RPMI8226 (cell line): ENCODE measurements around the gene SMC2.

Experiments
- DNase-seq: peaks from one replicate; pipeline ENCODE4 v3.0.0-alpha.2; 2015

Gene SMC2

DNA sequence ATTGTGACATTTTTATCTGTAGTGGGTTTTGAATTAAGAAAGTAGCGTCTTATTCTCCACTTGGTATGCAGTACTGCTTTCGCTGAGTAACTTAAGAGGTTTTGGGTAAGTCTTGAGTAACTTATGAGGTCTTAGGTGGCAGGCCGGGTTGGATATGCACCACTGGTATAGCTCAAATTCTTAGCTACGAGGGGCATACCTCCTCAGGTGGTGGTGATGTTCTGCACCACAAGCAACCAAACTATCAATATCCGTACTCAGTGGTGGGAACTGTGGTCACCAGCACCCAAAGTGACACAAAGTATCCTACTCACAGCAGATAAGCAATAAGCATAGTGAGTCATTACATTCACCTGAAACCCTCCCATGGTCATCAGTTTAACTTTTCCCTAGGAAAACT, 13.7 kb downstream of the SMC2 start:
- no peak for DNase-seq

- DNase-seq = no peak
Measured at GRCh38 chr9:104108315-104108714, 14.2 kb downstream of the SMC2 start.

DNA sequence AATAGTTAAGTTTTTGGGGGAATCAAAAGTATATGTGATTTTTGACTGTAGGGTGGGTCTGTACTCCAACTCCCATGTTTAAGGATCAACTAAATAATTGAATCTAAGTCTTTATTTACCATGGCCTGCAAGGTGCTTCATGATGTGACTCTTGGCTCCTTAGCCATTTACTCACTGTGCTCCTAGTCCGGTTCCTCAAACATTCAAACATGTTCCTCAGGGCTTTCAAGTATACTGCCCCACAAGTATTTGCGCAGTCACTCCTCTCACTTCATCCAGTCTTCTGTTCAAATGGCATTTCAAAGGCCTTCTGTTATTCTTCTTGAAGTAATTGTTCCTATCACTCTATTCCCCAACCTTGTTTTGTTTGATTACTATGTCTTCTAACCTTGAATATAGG, 16.4 kb downstream of the SMC2 start:
- DNase-seq = no peak

- no peak for DNase-seq
Measured at GRCh38 chr9:104118916-104119315, 24.8 kb downstream of the SMC2 start.

GRCh38 chr9:104121022-104121421, 26.9 kb downstream of the SMC2 start:
- DNase-seq = no peak

- DNase-seq = no peak
Measured at GRCh38 chr9:104138243-104138868, 44.2 kb downstream of the SMC2 start.

GRCh38 chr9:104142799-104143549, 48.9 kb downstream of the SMC2 start:
- no peak for DNase-seq

DNA sequence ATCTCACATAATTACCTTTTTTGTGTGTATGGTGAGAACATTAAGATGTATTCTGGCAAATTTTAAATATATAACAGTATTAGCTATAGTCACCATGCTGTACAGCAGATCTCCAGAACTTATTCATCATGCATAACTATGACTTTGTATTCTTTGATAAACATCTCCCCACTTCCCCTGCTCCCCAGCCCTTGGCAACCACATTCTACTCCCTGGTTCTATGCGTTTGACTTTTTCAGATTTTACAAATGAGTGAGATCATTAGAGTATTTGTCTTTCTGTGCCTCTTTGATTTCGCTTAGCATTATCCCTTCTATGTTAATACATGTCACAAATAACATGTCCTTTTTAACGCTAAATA, 49.4 kb downstream of the SMC2 start:
- no peak for DNase-seq

GRCh38 chr9:104144336-104144735, 50.2 kb downstream of the SMC2 start:
- DNase-seq = no peak

DNA sequence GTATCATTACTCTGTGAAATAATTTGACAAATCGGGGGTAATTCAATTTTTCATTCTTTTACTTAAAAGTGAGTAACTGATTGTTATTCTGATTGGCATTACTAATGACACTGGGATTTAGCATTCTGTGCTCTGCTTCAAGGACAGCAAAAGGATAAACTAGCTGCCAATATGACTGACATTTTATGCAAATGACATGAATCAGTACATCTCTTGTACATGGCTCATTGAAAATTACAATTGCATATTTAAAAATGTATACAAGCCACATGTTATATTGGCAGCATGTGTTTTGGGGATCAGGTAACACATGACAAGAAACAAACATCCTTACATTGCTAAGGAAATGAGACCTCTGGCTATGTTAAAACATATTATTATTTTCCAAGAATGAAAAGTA, 79.0 kb downstream of the SMC2 start:
- DNase-seq = no peak

DNA sequence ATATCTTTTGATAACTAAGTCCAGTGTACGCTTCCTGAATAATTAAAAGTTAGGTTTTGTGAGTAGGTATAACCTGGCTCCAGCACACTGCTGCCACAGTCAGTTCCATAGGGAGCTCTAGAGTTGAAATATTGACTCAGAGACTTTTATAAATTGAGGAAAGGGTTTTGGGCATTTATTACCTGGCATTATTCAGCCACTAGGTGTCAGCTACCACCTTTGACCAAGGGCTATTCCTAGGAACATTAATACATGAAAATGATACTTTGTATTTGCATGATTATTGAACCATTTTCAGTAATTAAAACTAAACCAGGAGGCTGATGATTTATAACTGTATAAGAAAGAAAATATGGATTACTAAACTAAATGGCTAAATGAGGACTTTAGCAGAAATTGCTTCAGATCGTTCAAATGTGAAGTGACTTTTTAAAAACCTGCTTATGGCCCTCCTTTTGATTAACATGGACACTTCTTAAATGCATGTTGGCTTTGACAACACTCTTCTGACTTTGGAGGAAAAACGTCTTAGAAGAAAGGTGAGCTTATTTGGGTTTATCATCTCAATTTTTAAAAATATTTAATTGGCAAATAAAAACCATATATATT, 83.0 kb downstream of the SMC2 start:
- DNase-seq = peak; percentile 4

DNA sequence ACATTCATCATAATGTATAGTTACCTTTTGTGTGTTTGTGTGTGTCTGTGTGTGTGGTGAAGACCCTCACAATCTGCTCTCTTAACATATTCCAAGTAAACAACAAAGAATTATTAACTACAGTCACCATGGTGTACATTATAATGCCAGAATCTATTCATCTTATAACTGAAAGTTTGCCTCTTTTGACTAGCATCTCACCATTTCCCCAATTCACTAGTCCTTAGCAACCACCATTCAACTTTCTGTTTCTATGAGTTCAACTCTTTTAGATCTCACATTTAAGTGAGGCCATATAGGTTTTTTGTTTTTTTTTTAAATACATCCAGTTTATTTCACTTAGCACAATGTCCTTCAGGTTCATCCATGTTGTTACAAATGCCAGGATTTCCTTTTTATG, 83.6 kb downstream of the SMC2 start:
- no peak for DNase-seq
